ENCODE measurements around the gene CRB2.

Gene CRB2

DNA sequence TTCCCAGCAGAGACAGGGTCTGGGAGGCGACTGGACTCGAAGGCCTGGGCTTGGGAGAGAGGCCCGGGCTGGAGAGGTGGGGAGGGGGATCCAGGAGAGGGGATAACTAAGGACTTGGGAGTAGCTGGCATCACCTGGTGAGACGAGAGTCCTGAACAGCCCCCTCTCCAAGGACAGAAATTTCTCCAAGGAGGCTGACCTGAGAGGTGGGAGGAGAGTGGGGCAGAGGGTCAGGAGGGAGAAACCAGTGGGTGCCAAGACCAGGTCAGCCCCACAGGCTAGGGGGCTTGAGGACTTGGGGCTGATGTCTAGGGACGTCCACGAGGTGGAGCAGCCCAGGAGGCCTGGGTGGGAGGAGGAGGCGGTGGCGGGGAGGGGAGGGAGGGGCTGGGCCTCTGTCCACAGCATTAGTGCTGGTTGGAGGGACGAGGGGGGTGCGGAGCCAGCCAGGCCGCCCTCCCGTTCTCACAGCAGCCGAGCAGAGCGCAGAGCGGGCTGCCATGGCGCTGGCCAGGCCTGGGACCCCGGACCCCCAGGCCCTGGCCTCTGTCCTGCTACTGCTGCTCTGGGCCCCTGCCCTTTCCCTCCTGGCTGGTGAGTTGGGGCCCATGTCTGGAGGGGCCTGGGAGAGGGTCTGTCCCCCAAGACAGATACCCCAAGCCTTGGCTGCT lies at the start of gene CRB2:
TSS of gene CRB2 (plus strand) at position 437 of the 671 bp plus-strand sequence. CDS start at position 501, 64 bp downstream.
- DNase-seq, result no peak

GRCh38 chr9:123309611-123310010 lies 46.4 kb upstream of the CRB2 start:
- no peak for DNase-seq

DNA sequence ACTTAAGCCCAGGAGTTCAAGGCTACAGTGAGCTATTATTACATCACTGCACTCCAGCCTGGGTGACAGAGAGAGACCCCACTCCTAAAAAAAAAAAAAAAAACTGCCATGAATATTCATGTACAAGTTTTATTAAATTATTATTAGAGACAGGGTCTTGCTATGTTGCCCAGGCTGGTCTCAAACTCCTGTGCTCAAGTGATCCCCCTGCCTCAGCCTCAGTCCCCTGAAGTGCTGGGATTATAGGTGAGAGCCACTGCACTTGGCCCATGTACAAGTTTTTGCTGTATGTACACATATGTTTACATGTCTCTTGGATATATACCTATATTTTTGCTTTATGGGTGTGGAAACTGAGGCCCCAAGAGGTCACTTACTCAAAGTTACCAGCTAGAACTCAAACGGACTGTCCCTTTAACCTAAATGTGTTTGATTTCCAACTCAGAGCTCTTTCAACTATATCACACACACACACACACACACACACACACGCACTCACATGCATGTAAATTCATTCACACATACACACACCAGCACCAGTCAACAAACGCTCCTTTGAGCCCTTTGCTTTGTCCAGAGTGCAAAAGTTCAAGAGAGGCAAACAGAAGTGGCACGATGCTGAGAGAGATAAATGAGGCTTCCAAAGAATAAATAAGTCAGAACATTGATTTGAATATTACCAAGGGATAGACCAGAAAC lies 45.3 kb upstream of the CRB2 start:
- no peak for DNase-seq

DNA sequence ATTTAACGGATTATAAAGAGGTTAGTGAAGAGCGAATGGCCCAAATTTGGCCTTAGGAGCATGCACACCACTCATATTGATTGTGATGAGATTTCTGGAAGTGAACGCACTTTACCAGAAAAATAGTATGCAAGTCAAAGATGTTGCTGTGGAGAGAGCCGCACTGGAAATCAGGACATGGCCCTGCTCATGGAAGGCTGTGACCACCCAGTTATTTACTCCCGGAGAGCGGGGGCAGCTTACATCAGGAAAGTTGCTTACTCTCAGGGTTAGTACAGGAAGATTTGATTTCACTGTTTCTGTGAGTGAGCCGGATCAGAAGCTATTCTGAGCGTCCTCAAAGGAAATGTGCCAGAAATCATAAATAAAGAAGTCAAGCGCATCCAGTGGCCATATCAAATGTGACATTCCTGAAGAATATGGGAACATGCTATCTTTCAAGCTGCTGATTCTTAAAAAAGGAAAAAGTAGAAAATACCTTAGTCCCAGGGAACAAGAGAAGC lies 44.7 kb upstream of the CRB2 start:
- DNase-seq, result no peak

DNA sequence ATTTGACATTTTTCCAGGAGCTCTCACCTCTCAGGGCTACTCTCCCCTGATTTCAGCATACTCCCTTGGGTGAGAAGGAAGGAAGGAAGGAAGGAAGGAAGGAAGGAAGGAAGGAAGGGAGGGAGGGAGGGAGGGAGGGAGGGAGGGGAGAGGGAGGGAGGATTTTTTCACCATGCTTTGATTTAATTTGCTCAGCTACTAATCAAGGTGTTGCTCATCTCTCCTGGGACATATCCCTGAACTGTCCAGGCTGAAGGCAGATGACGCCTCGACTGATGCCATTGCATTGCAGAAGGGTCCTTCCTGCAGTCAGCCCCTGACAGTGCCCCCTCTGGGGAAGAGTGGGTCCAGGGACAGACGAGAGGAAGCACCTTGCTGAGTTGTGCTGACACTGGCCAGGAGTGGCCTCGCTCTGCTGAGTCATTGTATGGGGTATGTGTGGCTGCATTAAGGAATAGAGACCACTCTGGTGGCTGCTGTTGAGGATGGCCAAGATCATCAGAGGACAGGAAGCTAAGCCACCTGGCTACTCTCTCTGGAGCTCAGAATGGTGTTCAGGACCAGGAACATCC lies 43.6 kb upstream of the CRB2 start:
- DNase-seq, result no peak

- no peak for DNase-seq
Measured at GRCh38 chr9:123314617-123315016, 41.4 kb upstream of the CRB2 start.

- no peak for DNase-seq
Measured at GRCh38 chr9:123315635-123316034, 40.4 kb upstream of the CRB2 start.

GRCh38 chr9:123316053-123316718 lies 39.8 kb upstream of the CRB2 start:
- no peak for DNase-seq

DNA sequence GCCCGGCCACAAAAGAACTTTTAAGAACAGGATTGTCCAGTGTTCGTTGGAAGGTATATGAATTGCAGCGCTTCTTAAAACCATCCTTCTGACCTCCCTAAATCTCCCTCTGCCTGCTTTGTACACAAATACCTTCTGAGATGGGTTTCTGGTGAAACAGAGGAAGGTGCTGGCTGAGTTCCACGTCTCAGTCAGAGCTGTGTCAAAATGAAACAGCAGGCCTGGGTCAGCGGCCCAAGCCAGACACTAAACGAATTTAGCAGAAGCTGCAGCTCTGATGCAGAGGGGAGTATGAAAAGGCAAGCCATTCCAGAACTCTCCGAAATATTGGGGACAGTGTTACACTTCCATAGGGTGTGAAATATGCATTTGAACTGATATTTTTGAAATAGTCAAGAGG lies 37.8 kb upstream of the CRB2 start:
- no peak for DNase-seq

- DNase-seq, result no peak
Measured at GRCh38 chr9:123318961-123319421, 37.0 kb upstream of the CRB2 start.

GRCh38 chr9:123319541-123320339 lies 36.3 kb upstream of the CRB2 start:
- no peak for DNase-seq

- no peak for DNase-seq
Measured at GRCh38 chr9:123320814-123321213, 35.2 kb upstream of the CRB2 start.

GRCh38 chr9:123321616-123322272 lies 34.3 kb upstream of the CRB2 start:
- DNase-seq, result no peak

- peak; percentile 50 for DNase-seq
Measured at GRCh38 chr9:123322273-123323195, 33.5 kb upstream of the CRB2 start.

DNA sequence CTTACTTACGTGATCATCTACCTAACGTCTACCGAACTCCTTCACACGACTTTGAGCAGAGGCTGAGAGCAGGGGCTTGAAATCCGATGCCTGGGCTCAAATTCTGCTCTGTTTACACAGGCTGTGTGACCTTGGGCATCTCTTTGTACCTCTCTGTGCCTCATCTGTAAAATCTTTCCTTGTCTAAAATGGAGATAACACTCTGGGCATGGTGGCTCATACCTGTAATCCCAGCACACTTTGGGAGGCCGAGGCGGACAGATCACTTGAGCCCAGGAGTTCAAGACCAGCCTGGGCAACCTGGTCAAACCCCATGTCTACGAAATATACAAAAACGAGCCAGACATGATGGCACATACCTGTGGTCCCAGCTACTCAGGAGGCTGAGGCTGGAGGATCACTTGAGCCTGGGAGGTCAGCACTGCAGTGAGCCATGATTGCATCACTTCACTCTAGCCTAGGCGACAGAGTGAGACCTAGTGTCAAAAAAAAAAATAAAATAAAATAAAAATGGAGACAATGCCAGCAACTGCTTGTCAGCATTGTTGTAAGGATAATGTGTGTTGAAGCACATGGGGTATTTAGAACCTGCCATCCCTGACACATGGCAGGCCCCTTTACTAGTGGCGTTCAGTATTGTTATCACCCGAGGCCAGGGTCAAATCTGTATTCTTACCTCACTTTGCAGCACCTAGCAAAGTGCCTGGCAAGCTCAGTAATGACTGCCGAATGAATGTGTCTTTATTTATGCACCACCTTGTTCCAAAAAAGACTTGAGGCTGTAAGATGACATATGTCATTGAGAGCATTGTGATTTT lies 32.6 kb upstream of the CRB2 start:
- no peak for DNase-seq

- DNase-seq, result no peak
Measured at GRCh38 chr9:123324767-123325183, 31.2 kb upstream of the CRB2 start.

DNA sequence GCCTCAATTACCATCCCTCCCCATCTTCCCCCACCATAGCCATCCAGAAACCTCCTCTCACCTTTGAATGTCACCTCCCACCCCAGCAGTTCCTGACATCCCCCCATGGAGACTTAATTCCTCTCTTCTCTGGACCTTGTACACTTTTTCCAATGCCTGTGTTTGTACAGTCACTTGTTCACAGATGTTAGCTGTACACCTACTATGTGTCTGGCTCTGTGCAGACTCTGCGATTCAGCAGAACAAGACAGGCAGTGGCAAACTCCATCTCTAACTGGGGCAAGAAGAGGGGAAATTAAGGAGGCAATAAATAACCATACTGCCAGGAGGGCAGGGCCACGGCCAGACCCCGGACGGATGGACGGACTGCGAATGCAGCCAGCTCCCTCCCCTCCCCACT lies 29.8 kb upstream of the CRB2 start:
- DNase-seq, result no peak

- DNase-seq, result no peak
Measured at GRCh38 chr9:123326662-123327093, 29.3 kb upstream of the CRB2 start.

GRCh38 chr9:123327697-123328100 lies 28.3 kb upstream of the CRB2 start:
- DNase-seq, result no peak
